ENCODE data around the gene LDLRAD4.
"Not testable (repeated sequence)": the region's sequence is repeated elsewhere in the genome, so short reads cannot be mapped to it uniquely, and the experiment has no call there.

Gene LDLRAD4

GRCh38 chr18:13606604-13607254, 388.2 kb downstream of the LDLRAD4 start:
- TF ChIP-seq ZC3H10 (CRISPR knock-in tag; IDR thresholded peaks at IDR 0.05) (no peak), TCF4 (CRISPR knock-in tag; IDR thresholded peaks at IDR 0.05; ENCODE audit: borderline replicate concordance) (no peak), ZFP30 (CRISPR knock-in tag; IDR thresholded peaks at IDR 0.05) (no peak), SNAI2 (CRISPR knock-in tag; IDR thresholded peaks at IDR 0.05) (no peak), ARNTL (CRISPR knock-in tag; IDR thresholded peaks at IDR 0.05; ENCODE audit: borderline replicate concordance, low read depth) (no peak), RARB (CRISPR knock-in tag; IDR thresholded peaks at IDR 0.05) (no peak), TOX (CRISPR knock-in tag; IDR thresholded peaks at IDR 0.05; ENCODE audit: borderline replicate concordance) (no peak), OSR1 (CRISPR knock-in tag; IDR thresholded peaks at IDR 0.05) (no peak), PATZ1 (CRISPR knock-in tag; IDR thresholded peaks at IDR 0.05; ENCODE audit: borderline replicate concordance) (no peak), ZNF70 (CRISPR knock-in tag; IDR thresholded peaks at IDR 0.05) (no peak), ESRRG (CRISPR knock-in tag; IDR thresholded peaks at IDR 0.05) (no peak), TSHZ2 (CRISPR knock-in tag; IDR thresholded peaks at IDR 0.05) (no peak), POU6F1 (CRISPR knock-in tag; IDR thresholded peaks at IDR 0.05; ENCODE audit: borderline replicate concordance, low read depth) (no peak)
- ATAC-seq: no peak

- not testable (repeated sequence) for ATAC-seq
Measured at GRCh38 chr18:13608024-13608562, 389.5 kb downstream of the LDLRAD4 start.

GRCh38 chr18:13608791-13609532, 390.4 kb downstream of the LDLRAD4 start:
- TF ChIP-seq TSHZ2 (CRISPR knock-in tag; IDR thresholded peaks at IDR 0.05) (no peak), ZC3H10 (CRISPR knock-in tag; IDR thresholded peaks at IDR 0.05) (no peak), ZNF8 (CRISPR knock-in tag; IDR thresholded peaks at IDR 0.05) (no peak), ZFP30 (CRISPR knock-in tag; IDR thresholded peaks at IDR 0.05) (no peak), PPARA (CRISPR knock-in tag; IDR thresholded peaks at IDR 0.05; ENCODE audit: borderline replicate concordance) (no peak), ZFP3 (CRISPR knock-in tag; IDR thresholded peaks at IDR 0.05) (no peak), CSDC2 (CRISPR knock-in tag; IDR thresholded peaks at IDR 0.05) (no peak), CSRNP3 (CRISPR knock-in tag; IDR thresholded peaks at IDR 0.05) (no peak), ESRRG (CRISPR knock-in tag; IDR thresholded peaks at IDR 0.05) (no peak)
- ATAC-seq: no peak

Measured in SK-N-SH treated with all-trans-retinoic acid at 6 μM for 48 hours (cell line).